ENCODE results near the gene APP.
"Not testable (repeated sequence)": the region's sequence is repeated elsewhere in the genome, so short reads cannot be mapped to it uniquely, and the experiment has no call there.

The APP gene

GRCh38 chr21:25925936-25926335 is 244.6 kb downstream of the APP start:
- DNase-seq (ENCODE audit: low spot score): no peak
- no peak for TF ChIP-seq CTCF (IDR thresholded peaks at IDR 0.05; ENCODE audit: extremely low read depth, insufficient read depth, missing control alignments)
- in situ Hi-C loops (cut with MboI; ENCODE audit: low pct_unique_long_range_greater_than_20kb, low sequenced_read_pairs, unreplicated experiment): no loop called here

GRCh38 chr21:25925064-25925800 is 245.3 kb downstream of the APP start:
- in situ Hi-C loops (cut with MboI; ENCODE audit: low pct_unique_long_range_greater_than_20kb, low sequenced_read_pairs, unreplicated experiment): no loop called here
- no peak for DNase-seq (ENCODE audit: low spot score)
- no peak for TF ChIP-seq CTCF (IDR thresholded peaks at IDR 0.05; ENCODE audit: extremely low read depth, insufficient read depth, missing control alignments)

- DNase-seq (ENCODE audit: low spot score); in situ Hi-C loops (cut with MboI; ENCODE audit: low pct_unique_long_range_greater_than_20kb, low sequenced_read_pairs, unreplicated experiment): not testable (repeated sequence)
Measured at GRCh38 chr21:25918152-25918551, 252.4 kb downstream of the APP start.

- no peak for TF ChIP-seq CTCF (IDR thresholded peaks at IDR 0.05; ENCODE audit: extremely low read depth, insufficient read depth, missing control alignments)
- no peak for DNase-seq (ENCODE audit: low spot score)
- in situ Hi-C loops (cut with MboI; ENCODE audit: low pct_unique_long_range_greater_than_20kb, low sequenced_read_pairs, unreplicated experiment): no loop called here
Measured at GRCh38 chr21:25916226-25916625, 254.3 kb downstream of the APP start.

- no peak for DNase-seq (ENCODE audit: low spot score)
- in situ Hi-C loops (cut with MboI; ENCODE audit: low pct_unique_long_range_greater_than_20kb, low sequenced_read_pairs, unreplicated experiment): no loop called here
- TF ChIP-seq CTCF (IDR thresholded peaks at IDR 0.05; ENCODE audit: extremely low read depth, insufficient read depth, missing control alignments): no peak
Measured at GRCh38 chr21:25913479-25913878, 257.1 kb downstream of the APP start.

GRCh38 chr21:25912402-25912746 is 258.2 kb downstream of the APP start:
- no peak for DNase-seq (ENCODE audit: low spot score)
- no peak for TF ChIP-seq CTCF (IDR thresholded peaks at IDR 0.05; ENCODE audit: extremely low read depth, insufficient read depth, missing control alignments)
- in situ Hi-C loops (cut with MboI; ENCODE audit: low pct_unique_long_range_greater_than_20kb, low sequenced_read_pairs, unreplicated experiment): no loop called here

GRCh38 chr21:25911730-25912401 is 258.7 kb downstream of the APP start:
- no peak for TF ChIP-seq CTCF (IDR thresholded peaks at IDR 0.05; ENCODE audit: extremely low read depth, insufficient read depth, missing control alignments)
- in situ Hi-C loops (cut with MboI; ENCODE audit: low pct_unique_long_range_greater_than_20kb, low sequenced_read_pairs, unreplicated experiment): no loop called here
- DNase-seq (ENCODE audit: low spot score): no peak

Data from GM13977 (cell line).